DOHH2 (cell line): Measurements from ENCODE around the gene GPR26.
"Not testable (repeated sequence)": the region's sequence is repeated elsewhere in the genome, so short reads cannot be mapped to it uniquely, and the experiment has no call there.

Experiments used
- H3F3A ChIP-seq: fragments of 200-600 bp; sonication (generic), shearing (Covaris generic); 2 replicates; pipeline ENCODE4 v1.6.0; 2016; ENCODE audit warnings: antibody characterized with exemption, mild to moderate bottlenecking; ENCODE audit not compliant: control insufficient read depth, insufficient read depth
- H3K27ac ChIP-seq: fragments of 200-600 bp; sonication (generic); 2 replicates; pipeline ENCODE4 v1.5.1; 2014; ENCODE audit warnings: low read depth, mild to moderate bottlenecking, low read length, moderate library complexity
- H3K27me3 ChIP-seq: fragments of 200-600 bp; sonication (generic); 2 replicates; pipeline ENCODE4 v1.6.1; 2014; ENCODE audit warnings: mild to moderate bottlenecking, low read length, mixed read lengths; ENCODE audit not compliant: control insufficient read depth
- H3K36me3 ChIP-seq: fragments of 200-600 bp; sonication (generic); 2 replicates; pipeline ENCODE4 v1.6.1; 2014; ENCODE audit warnings: mild to moderate bottlenecking, low read length, moderate library complexity, mixed read lengths; ENCODE audit not compliant: control insufficient read depth
- H3K4me1 ChIP-seq: fragments of 200-600 bp; sonication (generic); 2 replicates; pipeline ENCODE4 v1.6.1; 2014; ENCODE audit warnings: mild to moderate bottlenecking, low read length, mixed read lengths; ENCODE audit not compliant: control insufficient read depth
- H3K4me2 ChIP-seq: fragments of 200-600 bp; sonication (generic); 2 replicates; pipeline ENCODE4 v1.6.0; 2014; ENCODE audit warnings: mild to moderate bottlenecking, low read length, moderate library complexity
- H3K4me3 ChIP-seq: fragments of 200-600 bp; sonication (generic); 2 replicates; pipeline ENCODE4 v1.5.1; 2014; ENCODE audit warnings: mild to moderate bottlenecking, low read length, mixed read lengths
- H3K79me2 ChIP-seq: fragments of 200-600 bp; sonication (generic); 2 replicates; pipeline ENCODE4 v1.6.1; 2014; ENCODE audit warnings: mild to moderate bottlenecking, low read length, mixed read lengths; ENCODE audit not compliant: control insufficient read depth
- H3K9me2 ChIP-seq: fragments of 200-600 bp; sonication (generic); replicated peaks from 2 replicates; pipeline ENCODE4 v1.6.1; 2014; ENCODE audit warnings: mild to moderate bottlenecking, low read length, mixed read lengths; ENCODE audit not compliant: control insufficient read depth
- H3K9me3 ChIP-seq: fragments of 200-600 bp; sonication (generic); 2 replicates; pipeline ENCODE4 v1.6.1; 2014; ENCODE audit warnings: antibody characterized with exemption, low read length, mixed read lengths; ENCODE audit not compliant: control insufficient read depth, insufficient read depth
- H4K20me1 ChIP-seq: fragments of 200-600 bp; sonication (generic); 2 replicates; pipeline ENCODE4 v1.6.0; 2014; ENCODE audit warnings: low read depth, mild to moderate bottlenecking, antibody characterized with exemption, low read length, moderate library complexity; ENCODE audit not compliant: control insufficient read depth, insufficient read depth
- EZH2phosphoT487 ChIP-seq: fragments of 200-600 bp; sonication (generic); IDR thresholded peaks from 2 replicates; pipeline ENCODE4 v1.6.1; 2017; ENCODE audit warnings: borderline replicate concordance, mild to moderate bottlenecking, antibody characterized with exemption, low read length, moderate library complexity, mixed read lengths
- TF ChIP-seq, protein P1 (sequence below): fragments of 200-600 bp; sonication (generic); IDR thresholded peaks from one replicate; pipeline ENCODE4 v1.5.1; 2014; ENCODE audit warnings: antibody characterized with exemption, mild to moderate bottlenecking, low read depth, low read length; ENCODE audit not compliant: poor library complexity, severe bottlenecking

Gene GPR26

DNA sequence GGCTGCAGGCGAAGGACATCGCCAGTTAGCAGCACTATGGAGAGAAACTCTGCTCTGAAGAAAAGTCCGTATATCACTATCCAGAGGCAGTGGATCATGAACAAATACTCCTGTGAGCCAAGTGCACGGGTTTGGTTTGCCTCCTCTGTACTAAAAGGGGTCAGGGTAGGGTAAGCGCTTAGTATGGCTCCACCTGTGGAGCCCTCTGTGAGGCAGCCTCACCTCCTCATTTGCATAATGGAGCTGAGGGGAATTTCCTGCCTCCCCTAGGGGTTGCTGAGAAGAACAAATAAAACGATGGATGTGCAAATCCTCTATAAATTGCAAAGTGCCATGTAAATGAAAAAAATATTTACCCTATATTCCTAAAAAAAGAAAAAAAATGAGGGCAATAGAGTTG, 63.4 kb downstream of the GPR26 start:
- Histone ChIP-seq H3K27ac (no peak overlapping the region), H3K9me2 (no peaks in the 10 kb centered on the region)
- TF ChIP-seq EZH2phosphoT487, result no peak
- TF ChIP-seq, protein P1, sequence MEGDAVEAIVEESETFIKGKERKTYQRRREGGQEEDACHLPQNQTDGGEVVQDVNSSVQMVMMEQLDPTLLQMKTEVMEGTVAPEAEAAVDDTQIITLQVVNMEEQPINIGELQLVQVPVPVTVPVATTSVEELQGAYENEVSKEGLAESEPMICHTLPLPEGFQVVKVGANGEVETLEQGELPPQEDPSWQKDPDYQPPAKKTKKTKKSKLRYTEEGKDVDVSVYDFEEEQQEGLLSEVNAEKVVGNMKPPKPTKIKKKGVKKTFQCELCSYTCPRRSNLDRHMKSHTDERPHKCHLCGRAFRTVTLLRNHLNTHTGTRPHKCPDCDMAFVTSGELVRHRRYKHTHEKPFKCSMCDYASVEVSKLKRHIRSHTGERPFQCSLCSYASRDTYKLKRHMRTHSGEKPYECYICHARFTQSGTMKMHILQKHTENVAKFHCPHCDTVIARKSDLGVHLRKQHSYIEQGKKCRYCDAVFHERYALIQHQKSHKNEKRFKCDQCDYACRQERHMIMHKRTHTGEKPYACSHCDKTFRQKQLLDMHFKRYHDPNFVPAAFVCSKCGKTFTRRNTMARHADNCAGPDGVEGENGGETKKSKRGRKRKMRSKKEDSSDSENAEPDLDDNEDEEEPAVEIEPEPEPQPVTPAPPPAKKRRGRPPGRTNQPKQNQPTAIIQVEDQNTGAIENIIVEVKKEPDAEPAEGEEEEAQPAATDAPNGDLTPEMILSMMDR, result no peak

DNA sequence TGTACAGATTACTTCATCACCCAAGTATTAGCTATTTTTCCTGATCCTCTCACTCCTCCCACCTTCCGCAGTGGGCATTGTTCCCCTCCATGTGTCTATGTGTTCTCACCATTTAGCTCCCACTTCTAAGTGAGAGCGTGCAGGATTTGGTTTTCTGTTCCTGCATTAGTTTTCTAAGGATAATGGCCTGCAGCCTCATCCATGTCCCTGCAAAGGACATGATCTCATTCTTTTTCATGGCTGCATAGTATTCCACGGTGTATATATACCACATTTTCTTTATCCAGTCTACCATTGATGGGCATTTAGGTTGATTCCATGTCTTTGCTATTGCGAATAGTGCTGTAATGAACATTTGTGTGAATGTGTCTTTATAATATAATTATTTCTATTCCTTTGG, 70.8 kb downstream of the GPR26 start:
- H3K36me3 ChIP-seq, H3F3A ChIP-seq, H3K4me1 ChIP-seq, H3K4me2 ChIP-seq, H3K27me3 ChIP-seq, H3K4me3 ChIP-seq, H3K9me2 ChIP-seq, H3K79me2 ChIP-seq, H4K20me1 ChIP-seq, H3K27ac ChIP-seq, H3K9me3 ChIP-seq: not testable (repeated sequence)

More for the DNA sequence above, 63.4 kb downstream of the GPR26 start:
- Histone ChIP-seq H3K4me3 (no peak overlapping the region), H3K27me3 (no peaks in the 10 kb centered on the region), H3F3A (no peaks in the 10 kb centered on the region), H3K9me3 (no peaks in the 10 kb centered on the region; the same call in 1 of the 2 replicates), H3K79me2 (no peaks in the 10 kb centered on the region), H3K36me3 (no peaks in the 10 kb centered on the region), H3K4me2 (peak overlapping the region; percentile 17; the same call in 1 of the 2 replicates), H3K4me1 (peaks cover 13% of the 10 kb centered on the region), H4K20me1 (no peaks in the 10 kb centered on the region)

DNA sequence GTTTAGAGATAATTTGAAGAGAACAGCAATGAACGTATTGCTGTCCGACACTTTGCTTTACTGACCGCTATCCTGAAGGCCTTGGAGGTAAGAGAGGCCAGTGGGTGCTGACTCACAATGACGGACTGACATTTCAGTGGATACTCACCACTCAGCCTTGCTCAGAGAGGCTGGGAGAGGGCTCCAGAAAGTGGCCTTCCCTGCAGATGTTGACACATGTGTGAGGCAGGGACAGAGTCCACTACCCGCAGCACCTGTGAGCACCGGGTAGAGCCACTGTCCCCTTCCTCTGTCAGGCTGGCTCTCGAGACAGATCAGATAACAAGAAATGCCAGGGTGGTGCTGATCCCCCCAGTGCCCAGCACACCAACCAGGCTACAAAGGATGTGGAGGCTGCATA, 75.0 kb downstream of the GPR26 start:
- Histone ChIP-seq H3K27me3 (no peaks in the 10 kb centered on the region), H3K4me2 (no peak overlapping the region), H3K4me3 (no peak overlapping the region), H4K20me1 (no peaks in the 10 kb centered on the region), H3K27ac (no peak overlapping the region), H3K9me3 (no peaks in the 10 kb centered on the region), H3K79me2 (no peaks in the 10 kb centered on the region), H3F3A (no peaks in the 10 kb centered on the region), H3K4me1 (no peaks in the 10 kb centered on the region), H3K36me3 (no peaks in the 10 kb centered on the region), H3K9me2 (no peaks in the 10 kb centered on the region)
- TF ChIP-seq, protein P1, result no peak
- TF ChIP-seq EZH2phosphoT487, result no peak

DNA sequence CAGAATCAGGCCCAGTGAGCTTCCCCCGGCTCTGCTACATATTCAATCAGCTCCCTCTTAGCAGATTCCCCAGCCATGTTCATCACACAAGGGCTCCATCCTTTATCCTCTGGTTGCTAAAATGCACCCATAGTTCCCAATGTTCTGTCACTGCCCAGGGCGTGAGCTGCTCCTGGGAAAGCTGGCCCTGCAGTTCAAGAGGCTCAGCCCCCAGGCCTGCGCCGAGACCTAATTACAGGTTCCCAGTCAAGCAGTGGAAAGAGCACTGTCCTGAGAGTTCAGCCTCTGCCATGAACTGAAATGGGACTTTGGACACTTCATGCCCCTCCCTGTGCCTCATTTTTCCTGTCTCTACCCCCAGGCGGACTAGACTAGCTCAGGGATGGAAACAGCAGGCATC, 75.6 kb downstream of the GPR26 start:
- no peak for TF ChIP-seq EZH2phosphoT487
- TF ChIP-seq, protein P1, result no peak
- H3K27me3 ChIP-seq, result no peaks in the 10 kb centered on the region
- H3K4me1 ChIP-seq, result no peaks in the 10 kb centered on the region
- no peak overlapping the region for H3K27ac ChIP-seq
- no peak overlapping the region for H3K4me3 ChIP-seq
- no peaks in the 10 kb centered on the region for H4K20me1 ChIP-seq
- no peaks in the 10 kb centered on the region for H3K9me2 ChIP-seq
- H3K4me2 ChIP-seq, result no peak overlapping the region
- no peaks in the 10 kb centered on the region for H3K9me3 ChIP-seq
- H3K36me3 ChIP-seq, result no peaks in the 10 kb centered on the region
- no peaks in the 10 kb centered on the region for H3F3A ChIP-seq
- H3K79me2 ChIP-seq, result no peaks in the 10 kb centered on the region
